ENCODE data around the gene HOXC6. TPM values are rescaled to one million over a fixed set of nuclear protein-coding genes. Genes with fewer than 3 reads are reported as not detected.

The HOXC6 gene
- total and polyA plus RNA-seq, 2 donors (not counting 3 experiments of a cell fraction or from before 2014, with no cell fraction given): 0.58 to 0.72 TPM

DNA sequence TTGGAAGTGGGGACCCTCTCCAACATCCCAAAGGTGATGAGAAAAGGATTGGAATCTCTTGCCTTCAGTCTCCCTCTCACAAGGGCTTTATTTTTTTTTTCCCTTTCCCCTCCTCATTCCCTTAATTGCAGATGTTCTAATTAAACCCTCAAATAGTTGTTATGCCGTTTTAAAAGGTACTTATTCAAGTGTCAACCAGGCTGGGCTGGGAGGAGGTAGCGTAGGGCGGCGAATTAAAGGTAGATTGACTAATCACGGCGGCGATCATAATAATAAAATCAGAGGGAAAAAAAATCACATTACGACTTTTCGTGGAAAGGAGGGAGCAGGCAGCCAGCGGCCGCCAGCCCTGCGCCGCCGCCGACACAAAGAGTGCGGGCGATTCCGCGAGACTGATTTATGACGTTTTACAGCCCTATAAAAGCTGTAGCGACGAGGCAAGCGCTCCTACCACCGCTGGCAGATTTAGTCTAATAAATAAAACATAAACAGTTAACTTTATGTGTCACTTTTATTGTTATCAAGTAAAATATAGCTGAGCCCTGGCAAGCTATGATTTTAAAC lies 23.7 kb downstream of the HOXC6 start:
- DNase-seq (ENCODE audit: low read depth, low spot score) (no peak), FAIRE-seq (no peak)
- CTCF ChIA-PET: interaction anchor here (0.7 to 2.1 kb wide), 4 partner anchors 11 to 46 kb away, joined by 3 to 9 read pairs (median 7); partner anchors contain the start of gene HOXC5
- POLR2A ChIA-PET: no interaction called here
- peak; percentile 40 for TF ChIP-seq EZH2 (IDR thresholded peaks at IDR 0.05; ENCODE audit: borderline replicate concordance, low read depth, low read length, severe bottlenecking)
- TF ChIP-seq, protein P1, sequence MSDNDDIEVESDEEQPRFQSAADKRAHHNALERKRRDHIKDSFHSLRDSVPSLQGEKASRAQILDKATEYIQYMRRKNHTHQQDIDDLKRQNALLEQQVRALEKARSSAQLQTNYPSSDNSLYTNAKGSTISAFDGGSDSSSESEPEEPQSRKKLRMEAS (IDR thresholded peaks at IDR 0.05; ENCODE audit: insufficient read depth, insufficient read length): no peak
- intact Hi-C loops (cut with micrococcal nuclease): no loop called here
- H3K9me3 ChIP-seq (replicated peaks; ENCODE audit: control insufficient read depth, insufficient read depth, low read length): no peaks in the 10 kb centered on the region
- H3K36me3 ChIP-seq (ENCODE audit: control insufficient read depth in 2 of 2, extremely low read depth in 1 of 2, insufficient read depth in 2 of 2, low read length in 2 of 2): no peaks in the 10 kb centered on the region
- no peak overlapping the region for H3K4me3 ChIP-seq (replicated peaks in 1 of 3; ENCODE audit: insufficient read depth in 1 of 3, low read depth in 1 of 3, low read length in 3 of 3)
- H3K27ac ChIP-seq (ENCODE audit: insufficient read depth, low read depth, low read length): no peak overlapping the region
- H3K79me2 ChIP-seq (ENCODE audit: control insufficient read depth, insufficient read depth, low read length): no peaks in the 10 kb centered on the region
- peaks cover 82 to 94% of the 10 kb centered on the region in 2 experiments for H3K27me3 ChIP-seq (ENCODE audit: control insufficient read depth in 2 of 2, insufficient read depth in 2 of 2, low read length in 2 of 2)
- no peaks in the 10 kb centered on the region for H3K9me1 ChIP-seq (replicated peaks; ENCODE audit: control insufficient read depth, extremely low read depth, insufficient read depth, low read length)
- dilution Hi-C loops (cut with MboI; ENCODE audit: extremely low pct_ligation_motif_present, low sequenced_read_pairs): no loop called here
- no peak overlapping the region for H3K4me2 ChIP-seq (ENCODE audit: insufficient read depth, low read length)
- no peaks in the 10 kb centered on the region for H4K20me1 ChIP-seq (replicated peaks; ENCODE audit: control insufficient read depth, extremely low read depth, insufficient read depth, low read length)
- H2AFZ ChIP-seq (ENCODE audit: low read depth, low read length): no peak overlapping the region
- BruUV-seq (replicated peaks): no TSS peak
- H3K9ac ChIP-seq (replicated peaks; ENCODE audit: extremely low read depth, insufficient read depth, low read length): no peak overlapping the region
- H3K4me1 ChIP-seq (ENCODE audit: control insufficient read depth, extremely low read depth, insufficient read depth, low read length): no peaks in the 10 kb centered on the region

DNA sequence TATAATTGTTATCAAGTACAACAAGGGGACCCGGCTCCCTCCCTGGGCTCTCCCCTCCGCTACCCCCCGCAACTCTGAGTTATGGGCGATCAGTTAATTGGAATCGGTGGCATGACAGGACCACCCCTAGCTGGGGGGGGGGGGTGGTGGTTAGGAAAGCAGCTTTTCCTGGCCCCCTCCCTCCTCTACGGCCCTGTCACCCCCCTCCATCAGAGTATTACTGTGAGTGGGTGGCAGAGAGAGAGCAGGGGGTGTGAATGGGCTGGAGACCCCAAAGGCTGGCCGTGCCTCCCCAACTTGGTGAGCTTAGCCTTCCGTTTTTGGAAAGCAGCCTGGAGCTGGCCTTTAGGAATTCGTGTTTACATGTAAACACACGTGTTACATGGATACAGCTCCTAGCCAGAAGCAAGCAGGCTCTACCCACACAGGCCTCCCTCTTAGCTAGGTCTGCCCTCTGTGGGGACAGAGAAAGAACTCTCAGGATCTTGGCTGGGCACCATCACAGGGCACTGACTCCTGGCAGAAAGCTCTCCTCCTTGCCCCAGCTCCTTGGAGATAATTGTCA lies 24.3 kb downstream of the HOXC6 start:
- CTCF ChIA-PET: interaction anchor here (0.7 to 1.9 kb wide), 3 partner anchors 11 to 47 kb away, joined by 3 to 9 read pairs (median 5); partner anchors contain the start of gene HOXC5
- no TSS peak for BruUV-seq (replicated peaks)
- POLR2A ChIA-PET: no interaction called here
- no peaks in the 10 kb centered on the region for H3K36me3 ChIP-seq (ENCODE audit: control insufficient read depth in 2 of 2, extremely low read depth in 1 of 2, insufficient read depth in 2 of 2, low read length in 2 of 2)
- H4K20me1 ChIP-seq (replicated peaks; ENCODE audit: control insufficient read depth, extremely low read depth, insufficient read depth, low read length): no peaks in the 10 kb centered on the region
- H3K27me3 ChIP-seq (ENCODE audit: control insufficient read depth in 2 of 2, insufficient read depth in 2 of 2, low read length in 2 of 2): peaks cover 83 to 92% of the 10 kb centered on the region in 2 experiments
- no peaks in the 10 kb centered on the region for H3K9me1 ChIP-seq (replicated peaks; ENCODE audit: control insufficient read depth, extremely low read depth, insufficient read depth, low read length)
- no peak overlapping the region for H2AFZ ChIP-seq (ENCODE audit: low read depth, low read length)
- dilution Hi-C loops (cut with MboI; ENCODE audit: extremely low pct_ligation_motif_present, low sequenced_read_pairs) (no loop called here), intact Hi-C loops (cut with micrococcal nuclease) (no loop called here)
- H3K4me2 ChIP-seq (ENCODE audit: insufficient read depth, low read length): no peak overlapping the region
- H3K4me3 ChIP-seq (replicated peaks in 1 of 3; ENCODE audit: insufficient read depth in 1 of 3, low read depth in 1 of 3, low read length in 3 of 3): no peak overlapping the region
- no peaks in the 10 kb centered on the region for H3K9me3 ChIP-seq (replicated peaks; ENCODE audit: control insufficient read depth, insufficient read depth, low read length)
- FAIRE-seq: no peak
- DNase-seq (ENCODE audit: low read depth, low spot score): no peak
- H3K4me1 ChIP-seq (ENCODE audit: control insufficient read depth, extremely low read depth, insufficient read depth, low read length): no peaks in the 10 kb centered on the region
- H3K9ac ChIP-seq (replicated peaks; ENCODE audit: extremely low read depth, insufficient read depth, low read length): no peak overlapping the region
- H3K79me2 ChIP-seq (ENCODE audit: control insufficient read depth, insufficient read depth, low read length): no peaks in the 10 kb centered on the region
- no peak overlapping the region for H3K27ac ChIP-seq (ENCODE audit: insufficient read depth, low read depth, low read length)
- TF ChIP-seq MYC (IDR thresholded peaks at IDR 0.05; ENCODE audit: low read depth, low read length) (no peak), EZH2 (IDR thresholded peaks at IDR 0.05; ENCODE audit: borderline replicate concordance, low read depth, low read length, severe bottlenecking) (no peak), POLR2A (IDR thresholded peaks at IDR 0.05; ENCODE audit: low read depth, low read length) (no peak), GATA2 (IDR thresholded peaks at IDR 0.05; ENCODE audit: insufficient read depth, insufficient read length, low read depth, low read length) (no peak), JUN (IDR thresholded peaks at IDR 0.05; ENCODE audit: borderline replicate concordance, insufficient read depth, insufficient read length, low read depth) (no peak), FOS (IDR thresholded peaks at IDR 0.05; ENCODE audit: borderline replicate concordance, insufficient read depth, low read length) (no peak), POLR2AphosphoS5 (IDR thresholded peaks at IDR 0.05; ENCODE audit: insufficient read depth, low read depth, low read length) (no peak)
- TF ChIP-seq, protein P1 (IDR thresholded peaks at IDR 0.05; ENCODE audit: insufficient read depth, insufficient read length): no peak
- TF ChIP-seq, protein P2, sequence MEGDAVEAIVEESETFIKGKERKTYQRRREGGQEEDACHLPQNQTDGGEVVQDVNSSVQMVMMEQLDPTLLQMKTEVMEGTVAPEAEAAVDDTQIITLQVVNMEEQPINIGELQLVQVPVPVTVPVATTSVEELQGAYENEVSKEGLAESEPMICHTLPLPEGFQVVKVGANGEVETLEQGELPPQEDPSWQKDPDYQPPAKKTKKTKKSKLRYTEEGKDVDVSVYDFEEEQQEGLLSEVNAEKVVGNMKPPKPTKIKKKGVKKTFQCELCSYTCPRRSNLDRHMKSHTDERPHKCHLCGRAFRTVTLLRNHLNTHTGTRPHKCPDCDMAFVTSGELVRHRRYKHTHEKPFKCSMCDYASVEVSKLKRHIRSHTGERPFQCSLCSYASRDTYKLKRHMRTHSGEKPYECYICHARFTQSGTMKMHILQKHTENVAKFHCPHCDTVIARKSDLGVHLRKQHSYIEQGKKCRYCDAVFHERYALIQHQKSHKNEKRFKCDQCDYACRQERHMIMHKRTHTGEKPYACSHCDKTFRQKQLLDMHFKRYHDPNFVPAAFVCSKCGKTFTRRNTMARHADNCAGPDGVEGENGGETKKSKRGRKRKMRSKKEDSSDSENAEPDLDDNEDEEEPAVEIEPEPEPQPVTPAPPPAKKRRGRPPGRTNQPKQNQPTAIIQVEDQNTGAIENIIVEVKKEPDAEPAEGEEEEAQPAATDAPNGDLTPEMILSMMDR (IDR thresholded peaks at IDR 0.05; ENCODE audit: extremely low read depth in 1 of 2, insufficient read depth in 1 of 2, low read depth in 1 of 2, low read length in 2 of 2): no peak
